Kidney tubule cell (primary cell): ENCODE measurements around the gene OVCA2.

Experiments
- DNase-seq: peaks from one replicate; pipeline ENCODE4 v3.0.0-alpha.2; 2018; ENCODE audit warnings: low spot score

Gene OVCA2

DNA sequence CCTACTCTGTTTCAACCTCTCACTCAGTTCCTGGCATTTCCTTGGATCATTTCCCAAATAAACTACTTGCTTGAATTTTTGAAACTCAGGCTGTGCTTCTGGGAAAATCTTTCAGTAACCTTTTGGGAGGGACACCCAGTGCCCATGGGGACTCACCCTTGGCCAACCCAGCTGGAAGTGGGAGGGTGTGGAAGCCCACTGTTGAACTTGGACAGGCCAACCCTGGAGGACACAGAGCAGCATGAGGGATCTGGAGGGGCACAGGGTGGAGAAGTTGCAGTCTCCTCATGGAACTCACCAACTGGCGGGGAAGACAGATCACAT is 27.9 kb upstream of the OVCA2 start:
- no peak for DNase-seq

- no peak for DNase-seq
These were observed 26.5 kb upstream of the OVCA2 start for GRCh38 chr17:2015314-2015713.

DNA sequence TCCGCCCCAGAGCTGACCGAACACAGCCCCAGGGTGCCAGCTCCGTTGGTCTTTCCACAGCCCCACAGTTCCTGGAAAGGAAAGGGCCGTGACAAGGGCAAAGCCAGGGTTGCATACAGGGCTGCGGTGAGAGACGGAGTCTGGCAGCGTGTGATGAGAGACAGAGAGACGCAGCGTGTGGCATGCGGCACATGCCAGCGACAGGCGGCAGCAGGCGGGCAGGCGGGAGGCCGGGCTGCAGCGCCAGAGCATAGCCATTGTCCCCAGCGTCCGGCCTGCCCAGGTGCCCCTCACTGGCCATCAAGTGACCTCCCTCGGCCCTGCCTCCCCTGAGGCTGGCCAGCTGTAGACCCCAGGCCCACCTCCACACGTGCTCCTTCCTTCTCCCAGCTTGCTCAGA is 25.3 kb upstream of the OVCA2 start:
- DNase-seq: no peak

GRCh38 chr17:2017274-2017941 is 24.4 kb upstream of the OVCA2 start:
- DNase-seq: peak; percentile 28

DNA sequence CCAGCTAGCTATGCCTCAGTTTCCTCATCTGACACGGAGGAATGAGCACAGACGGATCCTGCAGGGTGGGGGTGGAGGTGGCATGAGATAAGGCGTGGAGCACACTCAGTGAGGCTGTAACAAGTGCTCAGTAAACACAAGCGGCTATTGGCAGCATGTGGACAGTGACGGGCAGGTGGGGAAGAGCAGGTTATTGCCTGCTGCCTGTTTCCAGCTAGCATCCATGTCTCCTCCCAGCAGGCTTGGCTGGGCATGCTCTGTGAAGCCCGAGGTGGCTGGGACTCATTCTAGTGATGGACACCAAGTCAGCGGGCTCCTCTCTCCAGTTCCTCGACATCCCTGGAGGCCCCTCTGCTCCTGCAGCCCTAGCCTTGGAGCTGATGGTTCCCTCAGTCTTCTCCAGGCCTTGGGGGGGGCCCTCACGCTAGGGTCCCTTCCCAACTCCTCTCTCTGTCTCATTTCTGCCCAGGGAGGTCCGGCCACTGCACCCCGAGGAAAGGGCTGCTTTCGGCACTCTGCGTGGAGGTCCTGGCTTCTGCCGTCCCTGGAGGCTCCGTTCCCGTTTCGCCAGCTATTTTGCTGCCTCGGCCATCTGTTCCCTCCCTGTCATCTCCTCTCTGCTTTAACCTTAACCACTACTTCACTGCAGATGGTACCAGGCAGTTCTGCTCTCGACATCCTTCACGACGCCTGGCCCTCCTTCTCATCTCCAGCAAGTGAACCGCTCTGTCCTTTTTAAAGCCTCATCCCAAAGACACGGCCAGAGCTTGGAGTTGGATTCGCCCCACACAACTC is 22.9 kb upstream of the OVCA2 start:
- no peak for DNase-seq

DNA sequence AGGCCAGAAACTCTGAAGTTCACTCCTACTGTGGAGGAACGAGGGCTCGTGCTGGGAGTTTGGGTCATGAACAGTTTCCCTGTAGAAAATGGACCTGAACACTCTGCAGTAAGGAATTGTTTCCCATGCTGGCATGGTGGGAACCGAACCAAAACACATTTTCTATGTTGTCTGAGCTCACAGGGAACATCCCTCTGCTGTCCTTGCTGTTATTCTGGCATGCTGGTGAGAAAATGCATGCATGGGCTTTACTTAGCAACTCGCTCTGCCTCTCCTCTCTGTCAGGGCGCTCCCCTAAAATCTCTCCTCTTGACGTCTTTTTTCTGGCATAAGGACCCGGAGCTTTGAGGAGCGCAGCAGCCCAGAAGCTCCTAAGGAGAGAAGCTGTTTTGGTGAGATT is 22.1 kb upstream of the OVCA2 start:
- DNase-seq: no peak

- DNase-seq: no peak
These were observed 21.1 kb upstream of the OVCA2 start for GRCh38 chr17:2020721-2021120.

DNA sequence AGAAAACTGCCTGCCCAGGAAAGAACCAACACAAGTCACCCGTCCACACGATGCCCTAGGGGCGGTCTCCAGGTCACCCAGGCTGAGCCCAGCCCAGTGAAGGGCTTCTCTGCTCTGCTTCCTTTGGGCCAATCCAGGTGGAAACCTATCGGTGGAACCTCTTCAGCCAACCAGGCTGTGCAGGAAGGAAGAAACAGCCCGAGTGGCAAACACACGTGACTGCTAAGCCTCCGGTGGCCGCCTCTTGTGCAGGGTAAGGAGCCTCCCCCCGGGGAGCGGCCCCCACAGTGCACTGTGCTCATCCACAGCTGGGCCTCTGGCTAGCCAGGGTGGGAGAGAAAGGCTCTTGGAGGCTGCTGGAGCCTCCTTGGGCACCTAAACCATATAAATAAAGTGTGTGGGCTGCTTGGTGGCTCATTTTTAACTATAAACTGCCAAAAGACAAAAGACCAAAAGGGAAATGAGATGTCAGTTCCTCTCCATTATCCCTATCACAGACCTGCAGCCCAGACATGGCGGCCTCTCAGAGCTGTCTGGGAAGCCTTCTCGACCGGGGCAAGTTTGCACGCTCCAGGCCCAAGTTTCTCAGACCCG is 19.1 kb upstream of the OVCA2 start:
- DNase-seq: no peak

DNA sequence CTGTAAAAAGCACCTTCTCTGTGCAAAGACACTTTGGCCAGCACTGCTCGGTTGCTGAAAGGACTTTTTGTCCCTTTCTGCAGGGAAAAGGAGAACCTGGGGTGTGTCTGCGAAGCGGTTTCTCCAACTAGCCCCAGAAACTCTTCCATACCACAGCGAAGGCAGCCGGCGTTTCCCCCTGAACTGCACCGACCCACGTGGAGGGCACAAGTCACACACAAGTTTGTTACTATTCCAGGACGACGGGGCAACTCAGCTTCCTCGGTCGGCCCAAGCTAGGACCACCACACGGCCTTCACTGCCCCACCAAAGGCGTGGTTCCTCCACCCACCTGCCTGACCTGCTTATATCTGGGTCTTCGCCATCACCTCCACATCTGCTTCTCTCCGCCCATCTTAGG is 18.6 kb upstream of the OVCA2 start:
- no peak for DNase-seq

DNA sequence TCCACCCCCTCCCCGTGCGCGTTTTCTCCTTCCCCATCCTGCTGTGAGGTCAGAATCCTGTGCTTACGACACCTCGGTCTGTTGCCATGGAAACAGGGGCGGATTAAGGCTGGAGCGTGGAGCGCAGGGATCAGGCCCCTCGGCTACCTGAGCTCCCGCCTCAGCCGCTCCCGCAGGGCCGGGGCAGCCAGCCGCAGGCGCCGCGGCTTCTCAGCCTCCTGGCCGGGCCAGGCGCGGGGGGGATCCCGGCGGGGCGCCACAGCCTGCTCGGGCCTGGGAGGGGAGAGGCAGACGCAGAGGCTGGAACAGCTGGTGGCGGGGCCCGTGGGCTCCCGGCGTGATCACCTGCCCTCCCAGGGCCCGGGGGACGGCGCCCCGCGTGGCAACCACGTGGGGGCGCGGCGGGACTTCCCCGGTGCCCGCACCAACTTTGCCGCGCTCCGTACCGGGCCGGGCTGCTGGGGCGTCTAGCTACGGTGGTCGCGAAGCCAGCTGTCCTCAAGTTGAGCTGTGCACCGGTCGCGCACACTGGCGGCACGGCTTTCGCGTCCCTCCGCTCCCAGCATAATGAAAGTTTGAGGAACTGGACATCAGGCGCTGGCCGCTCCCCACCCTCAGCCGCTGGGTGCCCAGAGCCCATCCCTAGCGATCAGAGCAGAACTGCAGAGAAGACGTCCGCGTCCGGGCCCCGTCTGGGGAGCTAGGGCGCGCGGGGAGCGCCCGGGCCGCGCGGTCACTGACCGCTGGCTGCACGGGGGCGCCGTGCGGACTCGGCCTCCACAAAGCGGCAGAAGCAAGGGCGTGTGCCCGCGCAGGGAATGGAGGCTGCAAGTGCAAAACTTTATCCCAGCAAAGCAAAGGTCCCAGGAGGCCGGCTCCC is 17.9 kb upstream of the OVCA2 start:
- no peak for DNase-seq

GRCh38 chr17:2024572-2025219 is 17.1 kb upstream of the OVCA2 start:
- no peak for DNase-seq

DNA sequence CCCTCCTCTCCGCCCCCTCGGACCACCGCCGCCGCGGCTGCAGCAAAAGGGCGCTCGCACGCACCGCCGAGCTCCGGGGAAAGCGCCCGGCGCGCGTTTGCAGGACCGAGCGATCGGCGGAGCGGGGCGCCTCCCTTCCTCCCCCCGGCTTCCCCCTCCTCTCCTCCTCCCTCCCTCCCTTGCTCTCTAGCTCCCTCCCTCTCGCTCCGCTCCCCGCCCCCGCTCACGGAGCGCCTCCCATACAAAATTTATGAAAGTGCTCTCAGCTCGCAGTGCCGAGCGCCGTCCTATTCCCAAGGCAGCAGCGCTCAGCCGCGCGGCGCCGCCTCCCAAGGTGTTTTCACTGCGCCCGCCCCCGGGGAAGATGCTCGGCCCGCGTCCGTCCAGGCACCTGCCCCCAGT is 16.6 kb upstream of the OVCA2 start, which contains the start of gene RTN4RL1:
TSS of gene RTN4RL1 (minus strand) at position 115 of the 402 bp plus-strand sequence. CDS start 469 bp downstream, outside the sequence.
- DNase-seq: peak; percentile 39

DNA sequence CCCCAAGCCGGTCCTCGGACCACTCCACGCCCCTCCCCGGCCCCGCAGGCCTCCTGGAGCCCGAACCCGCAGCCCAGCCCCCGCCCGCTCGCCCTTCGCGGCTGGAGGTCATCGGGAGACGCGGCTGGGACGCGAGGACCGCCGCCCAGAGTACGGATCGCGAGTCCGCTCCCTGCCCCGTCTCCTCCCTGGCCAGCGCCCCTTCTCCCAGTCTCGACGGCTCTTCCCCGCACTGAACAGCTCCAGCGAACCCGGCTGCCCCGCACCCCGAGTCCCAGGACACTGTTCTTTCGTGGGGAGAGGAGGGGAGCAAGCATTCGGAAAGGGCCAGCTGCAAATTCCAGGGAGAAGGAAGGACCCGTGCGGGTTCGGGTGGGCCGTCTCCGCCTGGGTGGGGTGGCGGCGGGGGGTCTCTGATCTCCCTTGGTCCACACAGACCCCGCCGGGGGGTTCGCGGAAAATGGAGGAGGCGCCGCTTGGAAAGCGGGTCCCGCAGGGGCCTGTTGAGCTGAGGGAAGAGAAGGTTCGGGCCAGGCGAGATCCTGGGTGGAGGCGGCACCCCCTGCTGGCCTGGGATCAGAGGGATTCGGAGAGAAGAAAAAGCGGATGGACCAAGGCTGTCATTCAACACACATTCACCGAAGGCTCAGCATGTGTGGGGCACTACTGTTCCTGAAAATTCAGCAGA is 16.1 kb upstream of the OVCA2 start:
- peak; percentile 67 for DNase-seq

DNA sequence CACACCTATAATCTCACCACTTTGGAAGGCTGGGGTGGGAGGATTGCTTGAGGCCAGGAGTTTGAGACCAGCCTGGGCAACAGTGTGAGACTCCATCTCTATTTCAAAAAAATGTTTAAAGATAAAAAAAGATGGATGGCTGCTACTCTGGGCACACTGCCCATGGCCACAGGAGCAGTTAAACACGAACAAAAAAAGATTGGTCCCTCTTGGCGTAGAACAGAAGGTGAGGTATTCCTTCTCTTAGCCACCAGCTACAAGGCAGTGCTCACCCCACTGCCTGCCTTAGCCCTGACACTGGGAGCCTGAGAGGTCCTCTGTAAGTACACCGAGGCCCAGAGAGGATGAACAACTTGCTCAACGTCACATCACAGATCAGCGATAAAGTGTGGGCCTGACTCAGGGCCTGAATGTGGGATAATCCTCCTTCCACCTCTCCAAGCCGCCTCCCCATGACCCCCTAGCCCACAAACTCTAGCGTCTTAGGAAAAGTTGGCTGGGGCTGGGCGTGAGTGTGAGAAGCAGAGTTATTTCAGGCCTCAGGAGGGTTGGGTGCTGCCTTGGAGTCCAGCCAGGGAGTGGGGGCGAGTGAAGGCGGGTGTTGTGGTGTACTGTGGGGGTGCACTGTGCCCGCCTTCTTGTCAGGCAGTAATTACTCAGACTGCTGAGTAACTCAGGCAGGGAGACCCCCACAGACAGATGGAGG is 14.1 kb upstream of the OVCA2 start:
- no peak for DNase-seq

DNA sequence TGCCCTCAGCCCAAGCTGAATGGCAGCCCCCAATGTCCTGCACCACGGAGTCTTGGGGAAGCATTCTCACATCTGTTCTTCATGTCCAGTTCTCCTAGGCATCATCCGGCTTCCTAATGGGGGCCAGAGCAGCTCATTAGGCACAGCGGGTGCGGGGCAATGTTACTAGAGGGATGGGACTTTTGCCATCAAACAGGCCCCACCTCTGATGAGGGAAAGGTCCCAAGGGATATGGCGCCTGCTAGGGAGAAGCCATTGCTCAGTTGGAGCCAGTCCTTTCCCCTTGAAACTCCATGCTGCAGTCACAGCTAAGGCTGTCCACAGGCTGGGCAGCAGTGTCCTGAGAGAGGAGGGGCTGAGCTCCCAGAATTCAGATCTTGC is 13.6 kb upstream of the OVCA2 start:
- no peak for DNase-seq

DNA sequence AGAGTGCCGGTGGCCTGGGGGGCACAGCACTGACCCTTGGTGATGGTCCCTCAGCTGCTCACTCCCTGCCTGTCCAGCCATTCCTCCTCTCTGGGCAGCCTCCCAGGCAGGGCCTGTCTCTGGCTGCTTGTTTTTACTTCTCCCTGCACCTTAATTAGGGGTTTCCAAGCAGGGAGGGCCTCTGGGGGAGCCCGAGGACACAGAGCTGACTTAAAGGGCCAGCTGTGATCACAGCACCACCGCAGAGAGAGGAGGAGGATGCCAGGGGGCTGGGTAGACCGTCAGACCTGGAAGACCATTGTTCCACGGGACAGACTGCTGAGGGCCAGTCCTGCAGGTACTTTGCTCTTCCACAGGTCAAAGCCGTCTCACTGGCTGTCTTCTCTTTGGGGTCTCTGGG is 13.1 kb upstream of the OVCA2 start:
- no peak for DNase-seq

- peak; percentile 89 for DNase-seq
These were observed 11.7 kb upstream of the OVCA2 start, which contains the start of gene DPH1 for GRCh38 chr17:2029911-2030778. TSS of gene DPH1 (plus strand) at chr17:2030153. CDS start at chr17:2030170, 17 bp downstream.

- no peak for DNase-seq
These were observed 11.1 kb upstream of the OVCA2 start for GRCh38 chr17:2030779-2031163.

DNA sequence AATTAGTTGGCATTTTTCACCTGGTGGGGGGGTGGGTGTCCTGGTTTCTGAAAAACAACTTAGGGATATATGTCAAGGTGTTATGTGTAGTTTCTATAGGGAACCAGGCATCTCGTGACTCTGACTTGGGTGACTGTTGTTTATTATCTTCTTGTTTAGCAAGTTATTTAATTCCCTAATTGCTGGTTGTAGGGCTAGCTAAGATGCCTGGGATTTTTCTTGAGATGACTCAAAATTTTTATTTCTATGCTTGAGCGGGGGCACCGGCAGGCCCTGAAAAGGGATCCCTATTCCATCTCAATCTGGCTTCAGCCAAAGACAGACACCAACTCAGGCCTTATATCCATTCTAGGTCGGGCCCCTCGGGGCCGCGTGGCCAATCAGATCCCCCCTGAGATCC is 8.7 kb upstream of the OVCA2 start:
- DNase-seq: no peak

GRCh38 chr17:2034157-2034556 is 7.7 kb upstream of the OVCA2 start:
- DNase-seq: peak; percentile 87
